ENCODE results near the gene ABI1. TPM values are rescaled to one million over a fixed set of nuclear protein-coding genes. Genes with fewer than 3 reads are reported as not detected.

Gene ABI1
- polyA plus RNA-seq, 1 donor from 2014 or later: 50.4 TPM

DNA sequence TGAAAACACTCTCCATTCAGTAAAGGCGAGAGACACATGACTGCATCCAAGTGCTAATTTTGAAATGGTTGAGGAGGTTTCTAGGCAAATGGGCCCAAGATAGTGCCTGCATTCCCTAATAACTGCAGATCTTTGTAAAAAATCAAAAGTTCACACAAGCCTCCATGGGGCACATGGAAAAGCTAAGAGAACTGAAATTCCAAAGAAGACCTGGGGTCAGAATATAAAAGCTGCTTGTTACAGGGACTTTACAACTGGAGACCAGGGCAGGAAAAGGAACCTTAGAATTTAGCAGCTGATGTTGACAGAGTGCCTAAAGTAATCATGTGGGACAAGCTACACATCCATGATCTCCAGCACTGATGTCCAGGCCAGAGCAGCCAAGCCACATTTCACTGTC, 10.0 kb upstream of the ABI1 start:
- H3K27me3 ChIP-seq (ENCODE audit: insufficient read depth, low read depth, low read length): no peaks in the 10 kb centered on the region
- no peaks in the 10 kb centered on the region for H3K9me2 ChIP-seq (ENCODE audit: insufficient read depth, low read length)
- H3F3A ChIP-seq (ENCODE audit: insufficient read depth, low read length, poor library complexity, severe bottlenecking): no peaks in the 10 kb centered on the region
- no peak overlapping the region for H3K9ac ChIP-seq (ENCODE audit: low read length)
- H3K27ac ChIP-seq (ENCODE audit: low read length): no peak overlapping the region
- no peaks in the 10 kb centered on the region for H3K79me2 ChIP-seq (replicated peaks; ENCODE audit: insufficient read depth, low read length)
- no peaks in the 10 kb centered on the region for H3K9me3 ChIP-seq (ENCODE audit: low read length)
- H3K4me3 ChIP-seq (ENCODE audit: low read length): no peak overlapping the region
- no peaks in the 10 kb centered on the region for H3K36me3 ChIP-seq (ENCODE audit: insufficient read depth, low read length)
- TF ChIP-seq, protein P1, sequence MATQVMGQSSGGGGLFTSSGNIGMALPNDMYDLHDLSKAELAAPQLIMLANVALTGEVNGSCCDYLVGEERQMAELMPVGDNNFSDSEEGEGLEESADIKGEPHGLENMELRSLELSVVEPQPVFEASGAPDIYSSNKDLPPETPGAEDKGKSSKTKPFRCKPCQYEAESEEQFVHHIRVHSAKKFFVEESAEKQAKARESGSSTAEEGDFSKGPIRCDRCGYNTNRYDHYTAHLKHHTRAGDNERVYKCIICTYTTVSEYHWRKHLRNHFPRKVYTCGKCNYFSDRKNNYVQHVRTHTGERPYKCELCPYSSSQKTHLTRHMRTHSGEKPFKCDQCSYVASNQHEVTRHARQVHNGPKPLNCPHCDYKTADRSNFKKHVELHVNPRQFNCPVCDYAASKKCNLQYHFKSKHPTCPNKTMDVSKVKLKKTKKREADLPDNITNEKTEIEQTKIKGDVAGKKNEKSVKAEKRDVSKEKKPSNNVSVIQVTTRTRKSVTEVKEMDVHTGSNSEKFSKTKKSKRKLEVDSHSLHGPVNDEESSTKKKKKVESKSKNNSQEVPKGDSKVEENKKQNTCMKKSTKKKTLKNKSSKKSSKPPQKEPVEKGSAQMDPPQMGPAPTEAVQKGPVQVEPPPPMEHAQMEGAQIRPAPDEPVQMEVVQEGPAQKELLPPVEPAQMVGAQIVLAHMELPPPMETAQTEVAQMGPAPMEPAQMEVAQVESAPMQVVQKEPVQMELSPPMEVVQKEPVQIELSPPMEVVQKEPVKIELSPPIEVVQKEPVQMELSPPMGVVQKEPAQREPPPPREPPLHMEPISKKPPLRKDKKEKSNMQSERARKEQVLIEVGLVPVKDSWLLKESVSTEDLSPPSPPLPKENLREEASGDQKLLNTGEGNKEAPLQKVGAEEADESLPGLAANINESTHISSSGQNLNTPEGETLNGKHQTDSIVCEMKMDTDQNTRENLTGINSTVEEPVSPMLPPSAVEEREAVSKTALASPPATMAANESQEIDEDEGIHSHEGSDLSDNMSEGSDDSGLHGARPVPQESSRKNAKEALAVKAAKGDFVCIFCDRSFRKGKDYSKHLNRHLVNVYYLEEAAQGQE (IDR thresholded peaks at IDR 0.05; ENCODE audit: borderline replicate concordance): no peak
- TF ChIP-seq MXI1 (conservative IDR thresholded peaks at IDR 0.05; ENCODE audit: poor library complexity, severe bottlenecking) (no peak), CTCF (IDR thresholded peaks at IDR 0.05; ENCODE audit: poor library complexity, severe bottlenecking) (no peak)
- no peak overlapping the region for H2AFZ ChIP-seq (ENCODE audit: low read depth, low read length)
- H4K20me1 ChIP-seq (ENCODE audit: insufficient read depth): no peaks in the 10 kb centered on the region
- no peak overlapping the region for H3K4me2 ChIP-seq (ENCODE audit: low read length)

GRCh38 chr10:26869528-26869927, 8.8 kb upstream of the ABI1 start:
- Histone ChIP-seq H3K4me2 (ENCODE audit: low read length) (no peak overlapping the region), H2AFZ (ENCODE audit: low read depth, low read length) (no peak overlapping the region), H3K27ac (ENCODE audit: low read length) (no peak overlapping the region), H3K36me3 (ENCODE audit: insufficient read depth, low read length) (no peaks in the 10 kb centered on the region), H3K27me3 (ENCODE audit: insufficient read depth, low read depth, low read length) (no peaks in the 10 kb centered on the region), H3K9me3 (ENCODE audit: low read length) (no peaks in the 10 kb centered on the region), H3K9me2 (ENCODE audit: insufficient read depth, low read length) (no peaks in the 10 kb centered on the region), H3K4me3 (ENCODE audit: low read length) (no peak overlapping the region), H3K9ac (ENCODE audit: low read length) (no peak overlapping the region), H3F3A (ENCODE audit: insufficient read depth, low read length, poor library complexity, severe bottlenecking) (no peaks in the 10 kb centered on the region), H4K20me1 (ENCODE audit: insufficient read depth) (no peaks in the 10 kb centered on the region), H3K79me2 (replicated peaks; ENCODE audit: insufficient read depth, low read length) (no peaks in the 10 kb centered on the region)
- TF ChIP-seq RAD21 (conservative IDR thresholded peaks at IDR 0.05) (no peak), TAF1 (IDR thresholded peaks at IDR 0.05; ENCODE audit: low read depth) (no peak), SMC3 (conservative IDR thresholded peaks at IDR 0.05; ENCODE audit: poor library complexity) (no peak), MXI1 (conservative IDR thresholded peaks at IDR 0.05; ENCODE audit: poor library complexity, severe bottlenecking) (no peak), CTCF (IDR thresholded peaks at IDR 0.05; ENCODE audit: poor library complexity, severe bottlenecking) (no peak), POLR2AphosphoS5 (IDR thresholded peaks at IDR 0.05) (no peak), EZH2 (IDR thresholded peaks at IDR 0.05; ENCODE audit: borderline replicate concordance, insufficient read depth, low read length, poor library complexity, severe bottlenecking) (no peak), EP300 (conservative IDR thresholded peaks at IDR 0.05; ENCODE audit: poor library complexity, severe bottlenecking) (no peak)
- TF ChIP-seq, protein P1 (IDR thresholded peaks at IDR 0.05; ENCODE audit: borderline replicate concordance): no peak
